ENCODE measurements around the gene ATP6V1F.

The ATP6V1F gene

GRCh38 chr7:128891942-128892269, 29.2 kb downstream of the ATP6V1F start:
- no peak overlapping the region for H3K9ac ChIP-seq (ENCODE audit: low read depth, low read length)

GRCh38 chr7:128892521-128893250, 30.0 kb downstream of the ATP6V1F start:
- H3K4me1 ChIP-seq (ENCODE audit: insufficient read depth, low read length) = peaks cover 5% of the 10 kb centered on the region
- no peak overlapping the region for H3K9ac ChIP-seq (ENCODE audit: low read depth, low read length)
- H3K4me3 ChIP-seq (ENCODE audit: low read length) = no peak overlapping the region
- H3K27me3 ChIP-seq (ENCODE audit: insufficient read depth, low read length) = peaks cover 17% of the 10 kb centered on the region
- no peaks in the 10 kb centered on the region for H3K36me3 ChIP-seq (ENCODE audit: insufficient read depth, low read depth, low read length)
- H3K27ac ChIP-seq (ENCODE audit: low read length) = no peak overlapping the region
- no peaks in the 10 kb centered on the region for H3K9me3 ChIP-seq (ENCODE audit: insufficient read depth, low read depth, low read length)

More at GRCh38 chr7:128891942-128892269, 29.2 kb downstream of the ATP6V1F start:
- Histone ChIP-seq H3K4me3 (ENCODE audit: low read length) (peak overlapping the region; percentile 51; the same call in 1 of the 2 replicates), H3K4me1 (ENCODE audit: insufficient read depth, low read length) (peaks cover 5% of the 10 kb centered on the region), H3K36me3 (ENCODE audit: insufficient read depth, low read depth, low read length) (no peaks in the 10 kb centered on the region), H3K9me3 (ENCODE audit: insufficient read depth, low read depth, low read length) (no peaks in the 10 kb centered on the region), H3K27me3 (ENCODE audit: insufficient read depth, low read length) (peaks cover 17% of the 10 kb centered on the region), H3K27ac (ENCODE audit: low read length) (no peak overlapping the region)

DNA sequence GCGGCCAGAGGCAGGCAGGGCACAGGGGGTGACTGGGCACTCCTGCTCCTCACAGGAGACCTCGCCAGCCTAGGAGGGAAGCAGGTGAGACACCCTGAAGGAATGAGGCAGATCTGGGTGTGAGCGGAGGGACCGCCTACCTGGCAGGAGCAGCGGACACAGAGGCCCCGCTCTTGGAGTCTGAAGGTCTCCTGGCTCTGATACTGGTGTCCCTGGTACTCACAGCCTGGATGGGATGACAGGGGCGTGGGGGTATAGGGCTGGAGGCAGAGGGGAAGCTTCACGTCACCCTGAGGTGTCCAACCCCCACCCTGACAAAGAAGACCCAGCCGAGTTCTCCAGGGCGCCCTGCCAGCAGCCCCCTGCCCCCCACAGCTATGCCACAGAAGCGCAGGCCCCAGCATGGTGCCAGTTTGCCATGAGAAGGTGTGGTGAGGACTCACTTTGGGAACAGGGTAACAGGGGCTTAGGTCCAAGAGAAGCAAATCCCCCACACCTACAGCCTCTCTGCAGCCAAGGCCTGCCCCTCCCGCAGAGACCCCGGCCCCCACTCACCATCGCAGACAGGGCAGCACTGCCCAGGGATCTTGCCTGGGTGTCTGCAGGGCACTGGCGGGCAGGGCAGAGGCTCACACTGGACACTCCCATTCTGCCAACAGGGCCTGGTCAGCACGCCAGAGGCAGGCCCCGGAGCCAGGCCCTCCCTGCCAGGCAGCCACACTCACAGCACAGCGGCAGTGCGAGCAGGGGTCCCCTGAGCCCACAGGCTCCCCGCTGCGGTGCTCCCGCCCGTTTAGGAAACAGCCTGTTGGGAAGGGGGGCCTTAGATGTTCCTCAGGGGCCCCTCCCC, 30.8 kb downstream of the ATP6V1F start:
- no peak overlapping the region for H3K27ac ChIP-seq (ENCODE audit: low read length)
- no peak overlapping the region for H3K4me3 ChIP-seq (ENCODE audit: low read length)
- H3K9me3 ChIP-seq (ENCODE audit: insufficient read depth, low read depth, low read length) = no peaks in the 10 kb centered on the region
- no peak overlapping the region for H3K9ac ChIP-seq (ENCODE audit: low read depth, low read length)
- no peaks in the 10 kb centered on the region for H3K36me3 ChIP-seq (ENCODE audit: insufficient read depth, low read depth, low read length)
- peaks cover 17% of the 10 kb centered on the region for H3K27me3 ChIP-seq (ENCODE audit: insufficient read depth, low read length)
- H3K4me1 ChIP-seq (ENCODE audit: insufficient read depth, low read length) = peaks cover 5% of the 10 kb centered on the region; the same call in 1 of the 2 replicates

DNA sequence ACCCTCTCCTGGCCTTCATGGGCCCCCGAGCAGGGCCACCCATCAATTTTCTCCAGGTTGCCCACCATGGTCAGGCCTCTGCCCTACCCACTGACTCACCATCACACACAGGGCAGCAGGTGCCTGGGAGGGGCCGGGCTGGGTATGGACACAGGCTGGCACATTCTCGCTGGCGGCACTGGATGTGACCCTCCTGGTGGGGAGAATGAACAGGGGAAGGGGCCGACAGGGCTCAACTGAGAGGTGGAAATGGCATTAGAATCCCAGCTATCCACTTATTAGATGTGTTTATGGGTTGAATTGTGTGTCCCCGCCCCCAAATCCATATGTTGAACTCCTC, 31.4 kb downstream of the ATP6V1F start:
- Histone ChIP-seq H3K36me3 (ENCODE audit: insufficient read depth, low read depth, low read length) (no peaks in the 10 kb centered on the region), H3K4me1 (ENCODE audit: insufficient read depth, low read length) (no peaks in the 10 kb centered on the region; the same call in 1 of the 2 replicates), H3K27me3 (ENCODE audit: insufficient read depth, low read length) (peaks cover 17% of the 10 kb centered on the region), H3K9me3 (ENCODE audit: insufficient read depth, low read depth, low read length) (peaks cover 1% of the 10 kb centered on the region; the same call in 1 of the 2 replicates), H3K4me3 (ENCODE audit: low read length) (no peak overlapping the region), H3K27ac (ENCODE audit: low read length) (no peak overlapping the region), H3K9ac (ENCODE audit: low read depth, low read length) (no peak overlapping the region)

- Histone ChIP-seq H3K36me3 (ENCODE audit: insufficient read depth, low read depth, low read length) (0 out of 2 replicates have a peak, but pooled peaks cover 3% of the 10 kb centered on the region), H3K4me1 (ENCODE audit: insufficient read depth, low read length) (no peaks in the 10 kb centered on the region)
These were observed 32.7 kb downstream of the ATP6V1F start for GRCh38 chr7:128895320-128895719.

DNA sequence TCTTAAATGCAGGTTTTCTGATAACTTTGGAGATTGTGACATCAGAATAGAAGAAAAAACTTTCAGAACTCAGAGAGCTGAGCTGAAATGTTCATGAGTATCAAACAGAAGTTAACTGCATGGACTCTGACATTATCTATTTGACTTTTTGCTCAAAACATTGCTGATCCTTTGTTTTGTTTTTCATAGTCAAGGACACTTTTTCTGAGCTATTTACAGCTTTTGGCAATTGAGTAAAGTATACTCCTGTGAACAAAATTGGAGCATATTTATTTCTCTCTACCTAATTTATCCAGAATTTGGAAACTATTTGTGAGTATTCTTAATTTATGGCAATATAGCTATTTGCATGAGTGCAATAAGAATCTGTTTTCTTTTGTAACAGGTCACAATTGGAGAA, 36.7 kb downstream of the ATP6V1F start:
- no peaks in the 10 kb centered on the region for H3K4me1 ChIP-seq (ENCODE audit: insufficient read depth, low read length)
- 0 out of 2 replicates have a peak, but pooled peaks cover 3% of the 10 kb centered on the region for H3K36me3 ChIP-seq (ENCODE audit: insufficient read depth, low read depth, low read length)
- H3K27ac ChIP-seq (ENCODE audit: low read length) = no peak overlapping the region
- H3K27me3 ChIP-seq (ENCODE audit: insufficient read depth, low read length) = no peaks in the 10 kb centered on the region
- no peak overlapping the region for H3K9ac ChIP-seq (ENCODE audit: low read depth, low read length)
- peaks cover 8% of the 10 kb centered on the region for H3K9me3 ChIP-seq (ENCODE audit: insufficient read depth, low read depth, low read length)
- no peak overlapping the region for H3K4me3 ChIP-seq (ENCODE audit: low read length)

More at GRCh38 chr7:128895320-128895719, 32.7 kb downstream of the ATP6V1F start:
- Histone ChIP-seq H3K27ac (ENCODE audit: low read length) (no peak overlapping the region), H3K9me3 (ENCODE audit: insufficient read depth, low read depth, low read length) (peaks cover 8% of the 10 kb centered on the region), H3K4me3 (ENCODE audit: low read length) (no peak overlapping the region), H3K27me3 (ENCODE audit: insufficient read depth, low read length) (peaks cover 12% of the 10 kb centered on the region), H3K9ac (ENCODE audit: low read depth, low read length) (no peak overlapping the region)

DNA sequence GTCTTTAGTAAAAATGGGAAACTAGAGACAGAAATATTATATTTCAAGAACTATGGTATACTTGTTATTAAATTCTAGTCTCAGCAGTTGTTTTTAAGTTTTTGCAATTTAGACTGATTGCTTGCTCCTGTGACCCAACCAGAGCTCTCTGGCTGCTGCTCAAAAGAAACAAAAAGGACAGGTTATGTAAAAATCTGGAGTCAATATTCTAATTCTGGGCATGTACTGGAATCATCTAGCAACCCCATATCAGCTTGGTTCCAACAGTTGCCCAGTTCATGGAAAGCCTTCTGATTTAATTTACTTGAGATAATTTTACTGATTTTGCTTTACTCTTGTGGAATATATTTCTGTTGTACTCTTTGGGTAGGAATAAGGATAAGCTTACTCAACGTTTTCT, 37.6 kb downstream of the ATP6V1F start:
- Histone ChIP-seq H3K4me3 (ENCODE audit: low read length) (no peak overlapping the region), H3K9me3 (ENCODE audit: insufficient read depth, low read depth, low read length) (peaks cover 8% of the 10 kb centered on the region), H3K4me1 (ENCODE audit: insufficient read depth, low read length) (no peaks in the 10 kb centered on the region), H3K27me3 (ENCODE audit: insufficient read depth, low read length) (no peaks in the 10 kb centered on the region), H3K9ac (ENCODE audit: low read depth, low read length) (no peak overlapping the region), H3K27ac (ENCODE audit: low read length) (no peak overlapping the region), H3K36me3 (ENCODE audit: insufficient read depth, low read depth, low read length) (0 out of 2 replicates have a peak, but pooled peaks cover 3% of the 10 kb centered on the region)

GRCh38 chr7:128902761-128903585, 40.3 kb downstream of the ATP6V1F start:
- no peak overlapping the region for H3K27ac ChIP-seq (ENCODE audit: low read length)
- no peaks in the 10 kb centered on the region for H3K27me3 ChIP-seq (ENCODE audit: insufficient read depth, low read length)
- H3K36me3 ChIP-seq (ENCODE audit: insufficient read depth, low read depth, low read length) = 0 out of 2 replicates have a peak, but pooled peaks cover 3% of the 10 kb centered on the region
- peaks cover 8% of the 10 kb centered on the region for H3K9me3 ChIP-seq (ENCODE audit: insufficient read depth, low read depth, low read length)
- no peak overlapping the region for H3K4me3 ChIP-seq (ENCODE audit: low read length)
- H3K9ac ChIP-seq (ENCODE audit: low read depth, low read length) = no peak overlapping the region
- no peaks in the 10 kb centered on the region for H3K4me1 ChIP-seq (ENCODE audit: insufficient read depth, low read length)

GRCh38 chr7:128903621-128904361, 41.1 kb downstream of the ATP6V1F start:
- H3K9ac ChIP-seq (ENCODE audit: low read depth, low read length) = no peak overlapping the region
- 0 out of 2 replicates have a peak, but pooled peaks cover 3% of the 10 kb centered on the region for H3K36me3 ChIP-seq (ENCODE audit: insufficient read depth, low read depth, low read length)
- H3K27ac ChIP-seq (ENCODE audit: low read length) = no peak overlapping the region
- H3K27me3 ChIP-seq (ENCODE audit: insufficient read depth, low read length) = peaks cover under 1% of the 10 kb centered on the region; the same call in 1 of the 2 replicates
- H3K4me1 ChIP-seq (ENCODE audit: insufficient read depth, low read length) = no peaks in the 10 kb centered on the region
- peaks cover 8% of the 10 kb centered on the region for H3K9me3 ChIP-seq (ENCODE audit: insufficient read depth, low read depth, low read length)
- H3K4me3 ChIP-seq (ENCODE audit: low read length) = no peak overlapping the region

DNA sequence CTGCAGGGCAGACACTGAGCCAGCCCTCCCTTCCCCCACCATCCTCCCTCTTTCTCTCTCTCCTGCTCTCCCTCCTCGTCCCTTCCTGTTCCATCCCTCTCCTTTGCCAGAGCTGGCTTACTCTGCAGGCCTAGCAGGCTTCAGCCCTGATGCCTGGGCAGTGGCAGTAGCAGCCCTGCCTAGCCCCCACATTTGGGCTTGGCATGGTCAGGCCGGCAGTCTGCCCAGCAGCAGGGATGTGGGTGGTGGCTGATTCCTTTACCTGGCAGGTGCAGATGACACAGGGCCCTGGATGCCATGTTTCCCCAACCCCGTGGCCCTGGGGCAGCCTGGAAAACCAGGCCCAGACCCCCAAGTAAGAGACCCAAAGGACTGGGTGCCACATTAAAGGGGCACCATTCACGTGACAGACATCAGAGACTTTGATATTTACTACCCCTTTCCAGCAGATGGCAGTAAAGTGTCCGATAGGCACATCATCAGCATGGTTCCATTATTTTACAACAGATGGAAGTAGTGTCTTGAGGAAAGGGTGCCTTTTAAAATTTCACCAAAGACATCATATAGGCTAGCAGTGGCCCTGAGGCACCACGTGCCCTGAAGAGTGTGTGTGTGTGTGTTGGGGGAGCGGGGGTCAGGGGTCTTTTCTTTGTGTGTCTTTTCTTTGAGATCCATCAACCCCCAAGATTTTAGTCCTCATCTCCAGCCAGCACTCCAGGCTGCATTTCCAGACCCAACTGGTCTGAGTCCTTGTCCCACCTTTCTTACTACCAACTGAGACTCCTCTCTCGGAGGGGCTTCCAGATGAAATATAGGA, 41.9 kb downstream of the ATP6V1F start:
- Histone ChIP-seq H3K4me1 (ENCODE audit: insufficient read depth, low read length) (no peaks in the 10 kb centered on the region), H3K27me3 (ENCODE audit: insufficient read depth, low read length) (peaks cover 9% of the 10 kb centered on the region; the same call in 1 of the 2 replicates), H3K9me3 (ENCODE audit: insufficient read depth, low read depth, low read length) (peaks cover 1% of the 10 kb centered on the region), H3K36me3 (ENCODE audit: insufficient read depth, low read depth, low read length) (no peaks in the 10 kb centered on the region), H3K9ac (ENCODE audit: low read depth, low read length) (no peak overlapping the region), H3K27ac (ENCODE audit: low read length) (no peak overlapping the region), H3K4me3 (ENCODE audit: low read length) (no peak overlapping the region)
